Cortex of kidney (tissue), 1 donor: ENCODE results near the gene SND1.
"Not testable (repeated sequence)": the region's sequence is repeated elsewhere in the genome, so short reads cannot be mapped to it uniquely, and the experiment has no call there.

ENCODE experiments used
- DNase-seq: peaks from one replicate; lab custom pipeline; 2025; lab: John Stamatoyannopoulos, UW

SND1 gene

DNA sequence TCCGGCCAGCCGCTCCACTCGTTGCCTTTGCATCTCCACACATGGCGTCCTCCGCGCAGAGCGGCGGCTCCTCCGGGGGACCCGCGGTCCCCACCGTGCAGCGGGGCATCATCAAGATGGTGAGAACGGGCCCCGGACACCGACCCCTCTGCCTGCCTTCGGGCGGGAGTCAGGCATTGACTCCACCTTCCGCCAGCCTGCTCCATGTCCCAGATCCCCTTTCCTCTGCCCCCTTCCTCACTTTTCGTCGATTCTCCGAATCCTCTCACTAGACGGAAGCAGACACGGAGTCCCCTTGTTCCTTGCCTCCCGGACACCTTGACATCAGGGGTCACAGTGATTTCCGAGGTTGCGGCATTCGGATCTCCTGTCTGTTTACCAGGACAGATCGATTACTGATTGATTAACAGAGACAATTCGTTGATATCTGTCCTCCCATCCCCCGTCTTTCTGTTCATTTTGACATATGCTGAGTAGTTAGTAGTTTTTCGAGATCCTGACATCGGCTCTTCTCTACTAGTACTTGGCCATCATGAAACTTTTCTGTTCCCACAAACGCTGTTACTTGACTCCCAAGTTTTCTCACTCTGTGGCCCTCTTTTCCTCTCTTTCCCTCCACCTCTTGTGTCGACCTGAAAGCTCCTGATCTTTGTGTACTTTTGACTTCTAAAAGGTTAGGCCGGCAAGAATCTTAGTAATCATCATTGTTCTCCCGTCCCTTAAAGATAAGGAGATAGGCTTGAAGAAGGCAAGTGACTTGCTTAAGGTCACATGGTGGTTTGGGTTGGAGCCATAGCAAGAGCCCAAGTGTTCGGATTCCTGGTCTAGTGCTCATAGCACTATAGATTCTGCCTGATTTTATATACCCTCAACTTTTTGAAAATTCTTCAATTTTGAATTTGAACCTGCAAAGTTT, 597 bp downstream of the SND1 start:
- DNase-seq: no peak

DNA sequence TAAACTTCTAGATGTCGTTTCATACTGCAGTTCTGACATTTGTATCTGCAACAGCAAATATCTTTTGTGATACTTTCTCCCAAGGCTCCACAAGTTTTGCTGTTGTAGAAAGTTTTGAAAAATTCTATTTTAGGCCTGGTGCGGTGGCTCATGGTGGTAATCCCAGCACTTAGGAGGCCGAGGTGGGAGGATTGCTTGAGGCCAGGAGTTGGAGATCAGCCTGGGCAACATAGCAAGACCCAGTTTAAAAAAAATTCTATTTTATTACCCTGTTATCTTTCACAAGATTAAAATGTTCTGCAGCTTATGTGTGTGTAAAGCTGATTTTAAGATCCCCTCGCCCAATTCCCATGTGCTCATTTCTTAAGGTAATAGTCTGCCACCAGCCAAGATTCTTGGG, 1.4 kb downstream of the SND1 start:
- no peak for DNase-seq

DNA sequence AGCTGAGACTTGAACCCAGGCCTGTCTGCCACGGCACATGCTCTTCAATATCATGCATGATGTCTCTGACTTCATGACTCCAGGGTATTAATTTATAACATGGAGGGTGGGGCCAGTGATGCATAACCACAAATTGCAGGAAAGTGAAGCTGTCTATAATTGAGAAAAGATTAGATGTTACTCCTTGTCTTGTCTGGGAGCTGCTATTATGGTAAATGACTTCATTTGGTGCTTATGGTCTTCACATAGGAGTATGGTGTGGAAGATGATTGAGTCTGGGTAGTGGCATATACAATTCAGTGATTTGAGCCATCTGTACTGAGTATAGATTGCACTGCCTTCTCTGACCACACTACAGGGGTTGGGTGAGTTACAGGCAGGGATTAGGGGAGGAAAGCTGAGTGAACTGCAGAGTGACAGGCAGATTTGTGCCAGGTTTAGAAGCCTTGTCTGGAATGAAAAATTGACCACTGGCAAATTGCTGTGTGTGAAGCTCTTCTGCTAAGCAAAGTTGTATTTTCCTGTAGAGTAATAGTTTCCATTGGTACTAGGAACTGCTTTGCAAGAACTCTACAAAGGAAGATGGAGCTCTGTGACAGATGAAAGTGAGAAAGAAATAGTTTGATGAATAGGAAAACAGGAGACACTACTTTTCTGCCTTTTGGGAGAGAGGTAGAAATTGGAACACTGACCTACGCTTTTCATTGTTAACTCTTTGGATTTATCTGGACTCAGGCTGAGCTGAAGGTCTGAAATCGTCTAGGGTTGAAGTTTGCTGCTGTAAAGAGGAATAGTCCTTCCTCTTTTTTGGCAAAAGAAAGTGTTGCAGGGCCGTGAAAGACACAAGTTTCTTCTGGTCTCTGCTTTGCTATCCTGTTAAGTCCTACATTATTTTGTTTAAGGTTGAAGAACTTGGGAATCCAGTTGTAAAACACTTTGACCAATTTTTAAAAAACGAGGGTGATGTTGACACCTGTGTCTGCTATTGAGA, 2.7 kb downstream of the SND1 start:
- no peak for DNase-seq

DNA sequence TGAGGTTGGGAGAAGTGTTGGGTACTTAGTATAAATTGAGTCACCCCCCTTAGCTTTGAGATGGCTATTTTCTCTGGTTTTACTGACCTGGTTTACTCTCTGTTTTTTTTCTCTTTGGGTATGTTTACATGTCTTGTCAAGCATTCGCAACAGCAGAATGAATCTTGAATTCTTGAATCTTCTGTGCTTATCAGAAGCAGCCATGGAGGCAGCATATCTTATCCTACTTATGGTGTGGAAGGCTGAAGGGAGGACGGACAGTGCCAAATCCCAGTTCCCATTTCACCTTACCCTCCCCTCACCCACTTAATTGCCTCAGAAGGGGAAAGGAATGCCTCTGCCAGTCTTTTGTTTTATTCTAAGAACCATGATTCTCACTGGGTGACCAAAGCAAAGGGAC, 3.7 kb downstream of the SND1 start:
- no peak for DNase-seq

DNA sequence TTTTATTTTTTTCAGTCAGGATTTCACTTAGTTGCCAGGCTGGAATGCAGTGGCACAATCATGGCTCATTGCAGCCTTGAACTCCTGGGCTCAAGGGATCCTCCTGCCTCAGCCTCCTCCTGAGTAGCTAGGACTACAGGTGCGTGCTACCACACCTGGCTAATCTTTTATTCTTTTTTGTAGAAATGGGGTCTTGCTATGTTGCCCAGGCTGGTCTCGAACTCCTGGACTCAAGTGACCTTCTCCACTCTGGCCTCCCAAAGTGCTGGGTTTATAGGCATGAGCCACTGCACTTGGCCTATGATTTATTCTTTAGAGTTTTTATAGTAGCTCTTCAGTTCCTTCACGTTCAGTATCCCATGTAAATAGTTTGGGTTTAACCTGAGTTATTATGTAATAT, 5.5 kb downstream of the SND1 start:
- DNase-seq: no peak

DNA sequence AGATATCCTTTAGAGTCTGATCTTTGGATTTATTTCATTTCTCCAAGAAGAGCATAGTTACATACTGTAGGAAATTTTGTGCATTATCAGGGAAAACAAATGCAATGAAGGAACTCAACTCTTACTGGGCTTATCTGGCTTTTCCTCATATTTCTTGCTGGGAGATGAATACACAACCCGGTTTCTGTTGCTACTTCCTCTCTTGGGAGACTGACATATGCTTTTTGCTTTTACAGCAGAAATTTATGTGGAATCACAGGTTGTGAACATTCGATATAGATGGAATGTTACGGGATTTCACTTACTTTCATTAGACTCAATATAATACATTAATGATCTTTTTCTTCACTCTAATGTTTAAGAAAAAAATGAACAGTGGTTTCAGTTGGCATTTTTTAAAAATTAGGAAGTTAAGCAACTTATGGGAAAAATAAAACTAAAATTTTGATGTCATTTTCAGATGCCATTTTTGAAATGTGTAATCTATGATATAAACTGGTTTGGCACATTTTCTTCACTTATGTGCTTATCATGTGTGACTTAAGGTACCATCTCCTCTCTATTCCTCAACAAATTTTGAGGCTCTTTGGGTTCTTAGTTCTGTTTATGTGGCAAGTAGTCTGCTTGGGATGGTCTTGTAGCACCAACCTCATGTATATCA, 7.1 kb downstream of the SND1 start:
- DNase-seq: no peak

DNA sequence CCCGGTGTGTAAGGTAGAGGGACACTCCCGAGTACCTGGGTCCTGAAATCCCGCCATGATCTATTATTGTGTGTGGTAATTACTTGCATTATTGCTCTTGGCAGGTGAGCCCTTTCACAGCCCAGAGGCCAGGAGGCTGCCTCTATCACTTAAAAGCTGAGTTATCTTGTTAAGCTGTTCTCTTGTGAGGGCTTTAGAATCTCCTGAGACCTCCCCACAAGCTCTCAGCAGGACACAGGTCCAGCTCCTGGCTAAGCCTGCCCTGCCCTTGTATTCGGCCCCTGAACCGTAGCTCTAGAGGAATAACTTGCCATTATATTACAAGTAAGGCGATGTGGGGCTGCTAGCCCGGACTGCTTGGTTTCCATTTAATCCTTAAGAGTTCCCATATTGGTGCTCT, 13.9 kb downstream of the SND1 start:
- no peak for DNase-seq

DNA sequence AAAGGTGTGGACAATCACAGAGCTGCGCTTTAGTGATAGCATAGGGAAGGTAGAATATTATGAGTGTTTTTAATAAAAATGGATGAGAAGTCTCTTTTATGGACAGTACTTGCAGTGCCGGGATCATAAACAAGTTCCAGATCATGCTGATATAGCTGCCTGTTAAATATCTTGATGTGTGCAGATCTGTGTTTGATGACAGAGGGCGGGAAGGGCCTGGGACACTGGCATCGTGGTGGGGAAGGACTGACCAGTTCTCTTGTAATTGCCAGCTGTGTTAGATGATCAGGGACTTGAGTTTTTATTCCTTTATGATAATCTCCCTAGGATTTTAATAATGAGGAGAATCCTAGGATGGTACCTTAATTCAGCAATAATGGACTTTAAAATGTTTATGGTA, 14.6 kb downstream of the SND1 start:
- no peak for DNase-seq

DNA sequence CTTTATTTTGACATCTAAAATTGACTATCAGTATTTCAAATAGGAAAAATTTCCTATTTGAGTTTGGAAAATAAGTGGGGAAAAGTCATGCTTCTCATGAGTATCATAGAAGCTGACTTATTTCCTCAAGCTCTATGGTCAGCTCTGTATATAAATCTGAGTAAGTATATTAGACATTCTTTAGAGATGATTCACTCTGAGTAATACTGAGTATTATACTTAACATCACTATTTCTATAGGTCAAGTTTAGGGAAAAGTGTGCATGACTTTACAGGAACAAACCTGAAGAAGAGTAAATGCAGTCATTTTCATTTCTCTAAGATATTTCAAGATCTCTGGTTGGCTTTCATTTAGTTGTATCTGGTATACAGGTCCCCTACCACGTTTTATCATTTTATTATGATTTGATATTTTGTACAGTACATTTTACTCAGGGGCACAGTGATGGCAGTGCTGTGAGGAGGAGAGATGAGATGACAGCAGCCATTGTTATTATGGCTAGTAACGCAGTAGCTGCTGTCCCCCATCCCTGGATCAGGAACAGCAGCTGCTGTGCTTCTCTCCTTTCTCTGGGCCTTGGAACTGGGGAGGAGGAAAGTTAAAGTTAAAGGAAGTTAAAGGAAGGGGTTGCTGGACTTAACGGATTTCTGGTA, 15.2 kb downstream of the SND1 start:
- DNase-seq: no peak

DNA sequence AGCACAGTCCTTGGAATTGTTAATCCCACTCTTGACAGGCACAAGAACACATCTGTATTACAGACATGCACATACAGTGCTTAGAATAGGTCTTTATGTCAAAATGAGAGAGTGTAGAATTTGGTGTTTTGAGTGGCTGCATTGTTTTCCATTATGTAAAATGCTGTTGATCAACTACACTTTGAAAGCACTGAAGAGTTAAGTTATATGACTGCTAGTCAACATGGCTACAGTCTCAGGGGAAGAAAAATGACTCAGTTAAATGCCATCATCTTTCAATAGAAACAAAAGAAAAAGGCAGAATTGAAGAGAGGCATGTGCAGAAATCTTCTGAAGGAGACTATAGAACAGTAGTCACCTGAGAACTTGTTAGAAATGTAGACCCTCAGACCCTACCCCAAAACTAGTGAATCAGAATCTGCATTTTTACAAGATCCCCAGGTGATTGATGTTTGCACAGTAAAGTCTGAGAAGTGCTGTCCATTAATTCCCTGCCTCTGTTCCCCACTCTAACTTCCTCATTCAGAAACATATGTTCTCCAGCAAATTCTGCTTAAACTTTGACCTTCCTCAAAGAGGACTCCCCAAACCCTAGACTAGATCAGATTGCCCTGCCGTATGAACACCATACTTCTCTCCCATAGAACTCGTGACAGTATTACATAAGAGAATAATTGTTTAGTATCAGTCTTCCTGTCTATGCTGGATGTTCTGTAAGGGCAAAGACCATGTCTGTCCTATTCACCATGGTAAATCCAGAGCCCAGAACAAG, 16.0 kb downstream of the SND1 start:
- no peak for DNase-seq

DNA sequence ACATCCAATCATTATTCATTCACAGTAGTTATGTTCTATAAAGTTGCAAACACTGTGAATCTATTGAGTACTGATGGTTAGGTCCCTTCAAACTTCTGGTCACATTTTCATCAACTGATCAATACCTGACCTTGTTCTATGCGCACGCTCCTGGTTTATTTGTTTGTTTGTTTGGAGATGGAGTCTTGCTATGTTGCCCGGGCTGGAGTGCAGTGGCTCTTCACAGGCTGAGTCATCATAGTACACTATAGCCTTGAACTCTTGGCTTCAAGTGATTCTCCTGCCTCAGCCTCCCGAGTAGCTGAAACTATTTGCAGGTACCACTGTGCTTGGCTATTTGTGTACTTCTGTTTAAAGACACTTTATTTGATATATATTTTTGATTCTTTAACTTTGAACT, 19.3 kb downstream of the SND1 start:
- DNase-seq: no peak

DNA sequence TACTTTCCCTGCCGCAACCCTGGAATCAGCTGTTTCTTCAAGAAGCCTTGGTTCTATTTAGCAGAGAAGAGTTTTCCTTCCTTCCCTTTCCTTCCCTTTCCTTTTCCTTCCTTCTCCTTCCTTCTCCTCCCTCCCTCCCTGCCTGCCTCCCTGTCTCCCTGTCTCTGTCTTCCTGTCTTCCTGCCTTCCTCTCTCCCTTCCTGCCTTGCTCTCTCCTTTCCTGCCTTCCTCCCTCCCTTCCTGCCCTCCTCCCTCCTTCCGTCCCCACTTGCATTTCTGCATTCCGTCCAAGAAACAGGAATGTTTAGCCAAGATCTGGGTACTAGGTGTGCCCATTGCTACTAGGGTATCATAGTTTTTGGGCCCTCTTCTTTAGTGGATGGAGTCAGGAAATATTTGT, 21.9 kb downstream of the SND1 start:
- no peak for DNase-seq

DNA sequence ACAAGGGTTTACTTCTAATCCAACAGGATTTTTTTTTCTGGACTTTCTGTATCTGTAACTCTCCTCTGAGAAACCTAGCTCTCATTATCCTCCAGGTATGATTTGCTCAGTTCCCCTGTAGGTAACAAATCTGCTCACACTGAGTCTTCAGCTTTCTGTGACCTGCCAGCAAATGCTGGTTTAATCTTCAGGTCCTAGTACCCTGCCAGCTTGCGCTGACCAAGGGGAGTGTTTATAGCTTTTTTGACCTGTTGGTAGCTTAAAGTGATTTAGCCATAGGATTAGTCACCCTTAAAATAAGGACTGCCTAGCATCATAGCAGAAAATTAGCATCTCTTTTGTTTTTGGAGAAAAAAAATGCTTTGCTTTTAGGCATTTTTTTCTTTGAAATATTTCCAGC, 22.4 kb downstream of the SND1 start:
- no peak for DNase-seq

DNA sequence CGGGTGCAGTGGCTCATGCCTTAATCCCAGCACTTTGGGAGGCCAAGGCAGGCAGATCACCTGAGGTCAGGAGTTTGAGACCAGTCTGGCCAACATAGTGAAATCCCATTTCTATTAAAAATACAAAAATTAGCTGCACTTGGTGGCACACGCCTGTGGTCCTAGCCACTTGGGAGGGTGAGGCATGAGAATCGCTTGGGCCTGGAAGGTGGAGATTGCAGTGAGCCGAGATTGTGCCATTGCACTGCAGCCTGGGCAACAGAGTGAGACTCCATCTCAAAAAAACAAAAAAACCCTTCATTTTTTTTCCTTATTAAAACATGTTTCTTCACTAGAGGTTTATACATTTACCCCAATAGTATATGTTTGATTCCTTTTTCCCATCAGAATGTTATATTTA, 22.9 kb downstream of the SND1 start:
- not testable (repeated sequence) for DNase-seq

DNA sequence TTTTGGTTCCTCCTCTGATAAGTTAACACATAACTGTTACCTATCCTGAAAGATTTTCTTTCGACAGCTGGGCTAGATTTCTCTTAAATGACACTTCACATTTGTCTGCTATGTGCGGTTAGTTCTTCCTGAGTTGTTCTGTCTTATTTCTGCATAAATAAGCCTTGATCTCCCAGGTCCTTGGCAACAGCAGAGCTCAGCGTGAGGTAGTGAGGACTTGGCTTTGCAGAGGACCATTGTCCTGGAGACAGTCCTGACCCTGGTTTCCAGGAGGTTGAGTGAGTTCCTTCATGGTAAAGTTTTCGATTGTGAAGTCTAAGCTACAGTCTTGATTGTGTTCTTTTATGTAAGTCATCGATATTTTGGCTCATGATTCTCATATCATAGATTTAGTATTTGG, 23.7 kb downstream of the SND1 start:
- DNase-seq: no peak

DNA sequence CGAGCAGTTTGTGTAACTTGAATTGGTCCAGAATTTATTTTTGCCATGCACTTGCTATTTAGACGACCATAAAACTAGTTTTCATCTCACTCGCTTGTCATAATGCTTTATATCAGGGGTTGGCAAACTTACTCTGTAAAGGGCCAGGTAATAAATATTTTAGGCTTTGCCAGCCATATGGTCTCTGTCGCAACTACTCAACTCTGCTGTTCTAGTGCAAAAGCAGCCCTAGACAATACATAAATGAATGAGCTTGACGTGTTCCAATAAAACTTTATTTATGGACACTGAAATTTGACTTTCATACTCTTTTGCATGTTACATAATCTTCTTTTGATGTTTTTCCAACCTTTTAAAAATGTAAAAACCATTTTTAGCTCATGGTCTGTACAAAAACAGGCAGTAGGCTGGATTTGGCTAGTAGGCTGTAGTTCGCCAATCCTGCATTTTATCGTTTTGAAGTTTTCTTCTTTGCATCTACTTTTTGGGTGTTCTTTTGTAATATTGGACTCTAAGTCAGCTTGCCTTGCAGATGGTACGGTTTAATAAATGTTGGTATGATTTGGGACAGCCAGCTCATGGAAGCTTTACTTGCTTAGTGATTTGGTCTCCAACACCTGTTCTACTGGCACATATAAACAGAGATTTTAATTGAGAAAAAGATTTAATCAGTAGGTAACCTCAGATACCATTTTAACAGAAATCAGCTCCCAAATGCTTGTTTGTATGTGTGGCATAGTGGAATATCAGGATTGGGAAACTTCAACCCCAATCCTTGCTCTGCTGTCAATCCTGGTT, 25.6 kb downstream of the SND1 start:
- no peak for DNase-seq

DNA sequence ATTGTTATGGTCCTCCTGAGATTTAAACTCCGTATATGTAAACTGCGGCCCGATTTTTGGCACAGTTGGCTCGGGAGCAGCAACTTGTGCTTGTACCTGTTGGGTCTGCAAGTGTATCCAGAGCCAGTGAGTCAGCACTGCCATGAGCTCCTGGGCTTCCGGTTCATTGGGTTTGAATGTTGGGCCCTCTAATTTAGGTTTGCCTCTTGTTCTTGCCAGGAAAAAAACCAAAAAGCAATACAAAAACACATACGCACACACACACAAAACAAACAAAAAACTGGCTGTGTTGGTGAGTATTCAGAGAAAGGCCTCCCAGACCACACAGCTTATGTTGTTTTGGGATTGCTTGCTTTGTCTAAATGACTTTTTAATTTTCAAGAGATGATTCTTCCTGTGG, 26.3 kb downstream of the SND1 start:
- DNase-seq: no peak

DNA sequence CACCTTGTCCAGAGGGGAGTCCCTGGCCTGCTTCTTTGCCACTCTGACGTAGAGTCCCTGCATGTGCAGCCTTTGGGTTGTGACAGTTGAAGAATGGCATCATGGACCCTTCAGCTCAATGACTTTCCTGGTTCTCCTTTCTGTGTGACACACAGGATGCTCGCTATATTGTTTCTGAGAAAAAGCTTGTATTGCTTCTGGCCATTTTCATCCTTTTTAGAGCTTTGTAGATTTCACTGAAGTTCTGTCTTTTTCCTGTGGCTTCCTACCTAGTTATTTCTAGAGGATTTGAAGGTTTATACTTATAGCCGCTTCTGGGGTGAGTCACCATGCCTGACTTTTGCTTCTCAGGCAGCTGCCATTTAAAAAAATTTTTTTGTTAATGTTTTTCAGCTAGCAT, 27.0 kb downstream of the SND1 start:
- no peak for DNase-seq

DNA sequence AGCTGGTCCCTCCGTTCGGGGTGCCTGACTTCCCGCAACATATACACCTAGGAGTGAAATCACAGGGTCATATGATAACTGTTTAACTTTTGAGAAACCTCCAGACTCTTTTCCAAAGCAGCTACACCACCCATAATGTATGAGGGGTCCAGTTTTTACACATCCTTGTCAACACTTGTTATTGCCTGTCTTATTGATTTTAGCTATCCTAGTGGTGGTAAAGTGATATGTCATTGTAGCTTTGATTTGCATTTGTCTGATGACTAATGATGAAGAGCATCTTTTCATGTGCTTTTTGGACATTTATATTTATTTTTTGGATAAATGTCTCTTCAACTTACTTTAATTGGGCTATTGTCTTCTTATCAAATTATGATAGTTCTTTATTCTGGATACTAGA, 29.0 kb downstream of the SND1 start:
- no peak for DNase-seq

DNA sequence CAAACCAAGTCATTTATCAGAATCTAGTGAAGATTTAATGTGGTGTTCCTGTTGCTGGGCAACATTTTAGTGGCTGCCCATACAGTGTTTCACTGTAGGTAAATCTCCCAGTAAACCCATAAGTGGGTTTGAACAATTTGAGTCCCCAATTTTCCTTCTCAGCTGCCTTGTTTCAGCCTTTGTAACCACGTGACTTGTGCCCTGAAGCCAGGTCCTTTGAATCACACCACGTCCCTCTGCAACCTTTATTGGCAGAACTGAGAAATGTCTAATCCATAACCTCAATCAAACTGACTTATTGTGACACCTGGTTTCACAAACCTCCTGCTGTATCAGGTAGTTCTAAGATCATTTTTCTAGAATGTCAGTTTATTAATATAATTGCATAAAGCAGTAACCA, 30.1 kb downstream of the SND1 start:
- no peak for DNase-seq
